Ecto neural progenitor cell (in vitro differentiated cells): ENCODE data around the gene SSBP4.
"Not testable (repeated sequence)": the region's sequence is repeated elsewhere in the genome, so short reads cannot be mapped to it uniquely, and the experiment has no call there.

Source experiments
- DNase-seq: peaks from one replicate; pipeline ENCODE4 v3.0.0-alpha.2; 2018; ENCODE audit warnings: low spot score

The SSBP4 gene

GRCh38 chr19:18419195-18419698, at the start of gene SSBP4:
Gene SSBP4 (plus strand): TSS chr19:18419398. CDS start chr19:18419649, 251 bp downstream.
- peak; percentile 86 for DNase-seq

GRCh38 chr19:18373407-18373891, 45.7 kb upstream of the SSBP4 start:
- no peak for DNase-seq

- peak; percentile 80 for DNase-seq
These were observed 45.1 kb upstream of the SSBP4 start for GRCh38 chr19:18373892-18374629.

- no peak for DNase-seq
These were observed 42.2 kb upstream of the SSBP4 start for GRCh38 chr19:18377026-18377425.

GRCh38 chr19:18379803-18380747, 39.1 kb upstream of the SSBP4 start:
- no peak for DNase-seq

- no peak for DNase-seq
These were observed 38.4 kb upstream of the SSBP4 start for GRCh38 chr19:18380843-18381242.

- DNase-seq, result not testable (repeated sequence)
These were observed 35.6 kb upstream of the SSBP4 start for GRCh38 chr19:18383622-18384021.

- DNase-seq, result no peak
These were observed 34.4 kb upstream of the SSBP4 start for GRCh38 chr19:18384775-18385174.

GRCh38 chr19:18385359-18385674, 33.9 kb upstream of the SSBP4 start:
- no peak for DNase-seq

GRCh38 chr19:18385675-18386542, 33.3 kb upstream of the SSBP4 start, which contains the start of gene GDF15:
Gene GDF15 (plus strand): TSS chr19:18386158. CDS start chr19:18386190, 32 bp downstream.
- DNase-seq, result peak; percentile 83

- DNase-seq, result no peak
These were observed 32.5 kb upstream of the SSBP4 start for GRCh38 chr19:18386543-18387271.

- DNase-seq, result peak; percentile 92
These were observed 30.9 kb upstream of the SSBP4 start for GRCh38 chr19:18388100-18388959.

GRCh38 chr19:18388960-18389725, 30.1 kb upstream of the SSBP4 start:
- DNase-seq, result no peak

- DNase-seq, result no peak
These were observed 29.5 kb upstream of the SSBP4 start for GRCh38 chr19:18389726-18390064.

GRCh38 chr19:18390065-18390907, 28.9 kb upstream of the SSBP4 start:
- no peak for DNase-seq

GRCh38 chr19:18391509-18392075, 27.6 kb upstream of the SSBP4 start:
- no peak for DNase-seq

- no peak for DNase-seq
These were observed 26.8 kb upstream of the SSBP4 start for GRCh38 chr19:18392417-18392816.

GRCh38 chr19:18392926-18393325, 26.3 kb upstream of the SSBP4 start:
- DNase-seq, result no peak
